Smooth muscle cell (in vitro differentiated cells): ENCODE measurements around the gene KIRREL1. TPM values are rescaled to one million over a fixed set of nuclear protein-coding genes. Genes with fewer than 3 reads are reported as not detected.

Experiments used
- DNase-seq: peaks from one replicate; lab custom pipeline; 2025; ENCODE audit not compliant: unreplicated experiment; lab: John Stamatoyannopoulos, UW
- H2AFZ ChIP-seq: fragments of 200-600 bp; sonication (generic); 2 replicates; pipeline ENCODE4 v1.6.0; 2016; ENCODE audit warnings: antibody characterized with exemption, low read depth, mild to moderate bottlenecking
- H3F3A ChIP-seq: fragments of 200-600 bp; sonication (generic); 2 replicates; pipeline ENCODE4 v1.6.0; 2017; ENCODE audit warnings: antibody characterized with exemption, low read depth
- H3K27ac ChIP-seq: fragments of 200-600 bp; sonication (generic); 2 replicates; pipeline ENCODE4 v1.5.1; 2016; ENCODE audit warnings: low read depth, mild to moderate bottlenecking
- H3K27me3 ChIP-seq: fragments of 200-600 bp; sonication (generic); 2 replicates; pipeline ENCODE4 v1.6.1; 2016; ENCODE audit warnings: low read depth, mild to moderate bottlenecking
- H3K36me3 ChIP-seq: fragments of 200-600 bp; sonication (generic); 2 replicates; pipeline ENCODE4 v1.5.1; 2016; ENCODE audit warnings: low read depth
- H3K4me1 ChIP-seq: fragments of 200-600 bp; sonication (generic); 2 replicates; pipeline ENCODE4 v1.5.1; 2016; ENCODE audit warnings: low read depth
- H3K4me2 ChIP-seq: fragments of 200-600 bp; sonication (generic); 2 replicates; pipeline ENCODE4 v1.6.0; 2016; ENCODE audit warnings: mild to moderate bottlenecking
- H3K4me3 ChIP-seq: fragments of 200-600 bp; sonication (generic); 2 replicates; pipeline ENCODE4 v1.5.1; 2016; ENCODE audit warnings: mild to moderate bottlenecking
- H3K79me2 ChIP-seq: fragments of 200-600 bp; sonication (generic); 2 replicates; pipeline ENCODE4 v1.6.0; 2016; ENCODE audit warnings: low read depth, mild to moderate bottlenecking
- H3K9ac ChIP-seq: fragments of 200-600 bp; sonication (generic); 2 replicates; pipeline ENCODE4 v1.6.0; 2016; ENCODE audit warnings: low read depth
- H3K9me3 ChIP-seq: fragments of 200-600 bp; sonication (generic); replicated peaks from 2 replicates; pipeline ENCODE4 v1.5.1; 2016; ENCODE audit warnings: low read depth
- H4K20me1 ChIP-seq: fragments of 200-600 bp; sonication (generic); 2 replicates; pipeline ENCODE4 v1.6.0; 2016; ENCODE audit warnings: low read depth
- CTCF ChIP-seq: fragments of 200-600 bp; sonication (generic); IDR thresholded peaks from 2 replicates; pipeline ENCODE4 v1.5.1; 2017; ENCODE audit warnings: borderline replicate concordance, mild to moderate bottlenecking, antibody characterized with exemption; ENCODE audit not compliant: insufficient read depth, poor library complexity, severe bottlenecking
- WGBS: methylation state at CpG from one replicate; pipeline ENCODE4 v1.1.7; 2016; ENCODE audit warnings: low lambda C conversion rate; 5-methylcytosine and 5-hydroxymethylcytosine counted together
- polyA plus RNA-seq: library from polyadenylated mRNA; unstranded; fragments of >200 nt; fragmentation: Nextera tagmentation; extraction: Ambion mirVana; gene quantifications from 2 replicates; pipeline ENCODE4 v1.2.1, GENCODE V29; 2016
- total RNA-seq: library from RNA; depleted of rRNA; stranded (reverse); fragments of >200 nt; gene quantifications from 2 replicates; pipeline ENCODE4 v1.2.3, GENCODE V29; 2014

KIRREL1 gene
- total and polyA plus RNA-seq, 2 experiments from 2014 or later, result 40.9 to 58.4 TPM

- no peaks in the 10 kb centered on the region for H4K20me1 ChIP-seq
- no peaks in the 10 kb centered on the region for H3K4me1 ChIP-seq
- 86% methylated on average over 3 of the region's 3 CpGs for WGBS
- H3F3A ChIP-seq, result peaks cover 5% of the 10 kb centered on the region
- H3K36me3 ChIP-seq, result no peaks in the 10 kb centered on the region
- H3K4me2 ChIP-seq, result no peak overlapping the region
- H3K9ac ChIP-seq, result no peak overlapping the region
- no peak for DNase-seq
- H2AFZ ChIP-seq, result no peak overlapping the region
- no peak for TF ChIP-seq CTCF
- H3K27me3 ChIP-seq, result peaks cover 33% of the 10 kb centered on the region
- no peaks in the 10 kb centered on the region for H3K9me3 ChIP-seq
- H3K27ac ChIP-seq, result no peak overlapping the region
- peaks cover under 1% of the 10 kb centered on the region for H3K79me2 ChIP-seq
- H3K4me3 ChIP-seq, result no peak overlapping the region
Measured at GRCh38 chr1:157988002-157988401, 5.4 kb upstream of the KIRREL1 start.

DNA sequence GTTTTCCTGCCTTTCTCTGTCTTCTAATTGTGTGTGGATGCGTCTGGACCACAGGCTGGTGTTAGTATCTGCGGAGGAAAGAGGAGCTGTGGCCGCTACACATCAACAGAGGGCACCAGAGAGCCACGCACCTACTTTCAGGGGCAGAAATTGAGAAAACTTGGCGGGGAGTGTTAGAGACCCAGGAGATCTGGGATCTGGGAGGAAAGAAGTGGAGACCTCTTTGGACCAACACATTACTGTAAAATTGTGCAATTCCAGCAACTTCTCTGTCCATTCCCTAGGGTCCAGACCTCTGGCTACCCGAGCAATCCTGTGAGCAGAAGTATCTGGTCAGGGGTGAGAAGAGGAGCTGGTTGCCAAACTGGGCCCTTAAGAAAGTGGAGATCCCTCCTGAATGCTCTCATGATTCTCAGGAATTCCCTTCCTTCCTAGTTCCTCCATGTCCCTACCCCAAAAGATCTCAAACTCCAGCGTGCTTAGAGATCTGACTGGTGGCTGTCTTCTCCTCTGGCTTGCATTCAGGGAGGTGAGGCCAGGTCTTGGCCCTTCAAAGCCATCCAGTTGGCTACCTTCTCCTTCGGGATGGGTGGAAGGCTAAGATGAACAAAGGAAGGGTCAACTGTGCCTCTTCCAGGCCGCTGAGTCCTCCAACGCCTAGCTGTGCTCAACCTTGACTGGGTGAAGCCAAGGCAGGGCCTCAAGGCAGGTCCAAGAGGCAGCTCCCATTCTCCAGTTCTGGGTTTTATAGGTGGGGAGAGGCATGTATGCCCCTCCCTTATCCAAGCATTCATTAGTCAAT is 1.2 kb upstream of the KIRREL1 start:
- no peaks in the 10 kb centered on the region for H3K36me3 ChIP-seq
- peaks cover 19% of the 10 kb centered on the region for H4K20me1 ChIP-seq
- peak; percentile 95 for TF ChIP-seq CTCF
- no peaks in the 10 kb centered on the region for H3K9me3 ChIP-seq
- peak; percentile 31 for DNase-seq
- H3K4me2 ChIP-seq, result peak overlapping the region; percentile 99
- H3F3A ChIP-seq, result peaks cover 5% of the 10 kb centered on the region
- H3K4me1 ChIP-seq, result peaks cover 23% of the 10 kb centered on the region
- H3K27me3 ChIP-seq, result peaks cover 18% of the 10 kb centered on the region
- H3K4me3 ChIP-seq, result no peak overlapping the region
- peaks cover 42% of the 10 kb centered on the region for H3K79me2 ChIP-seq
- WGBS, result 36% methylated on average over 10 of the region's 10 CpGs
- H3K9ac ChIP-seq, result no peak overlapping the region
- no peak overlapping the region for H2AFZ ChIP-seq
- no peak overlapping the region for H3K27ac ChIP-seq

GRCh38 chr1:157992833-157993146 is 655 bp upstream of the KIRREL1 start:
- no peaks in the 10 kb centered on the region for H3K9me3 ChIP-seq
- peaks cover 7% of the 10 kb centered on the region for H3F3A ChIP-seq
- peak overlapping the region; percentile 96 for H2AFZ ChIP-seq
- no peak for DNase-seq
- peaks cover 23% of the 10 kb centered on the region for H3K4me1 ChIP-seq
- WGBS, result 7% methylated on average over 8 of the region's 8 CpGs
- peaks cover 18% of the 10 kb centered on the region for H3K27me3 ChIP-seq
- peak overlapping the region; percentile 99 for H3K4me2 ChIP-seq
- H3K9ac ChIP-seq, result no peak overlapping the region
- no peaks in the 10 kb centered on the region for H3K36me3 ChIP-seq
- peak overlapping the region; percentile 100 for H3K4me3 ChIP-seq
- peaks cover 47% of the 10 kb centered on the region for H3K79me2 ChIP-seq
- TF ChIP-seq CTCF, result no peak
- H3K27ac ChIP-seq, result peak overlapping the region; percentile 72
- H4K20me1 ChIP-seq, result peaks cover 24% of the 10 kb centered on the region
